Activated CD4-positive, alpha-beta T cell treated with anti-CD3 and anti-CD28 coated beads, Interleukin-10, Interleukin-2, amounts not matched to agents 100 ng/mL and 50 ng/mL, durations not matched to agents 16 hours and 8 hours (primary cell): Measurements from ENCODE around the gene CELF2.
"Not testable (repeated sequence)": the region's sequence is repeated elsewhere in the genome, so short reads cannot be mapped to it uniquely, and the experiment has no call there.

ENCODE experiments used
- DNase-seq: peaks from one replicate; pipeline ENCODE4 v3.0.0-alpha.2; 2020

The CELF2 gene

GRCh38 chr10:11178606-11179515 is 161.2 kb downstream of the CELF2 start:
- peak; percentile 96 for DNase-seq

- peak; percentile 27 for DNase-seq
These were observed 161.9 kb downstream of the CELF2 start for GRCh38 chr10:11179516-11180105.

GRCh38 chr10:11180228-11180627 is 162.6 kb downstream of the CELF2 start:
- DNase-seq: peak; percentile 92

GRCh38 chr10:11181978-11182377 is 164.3 kb downstream of the CELF2 start:
- no peak for DNase-seq

GRCh38 chr10:11183015-11183414 is 165.3 kb downstream of the CELF2 start:
- peak; percentile 64 for DNase-seq

GRCh38 chr10:11184093-11184492 is 166.4 kb downstream of the CELF2 start:
- DNase-seq: no peak

GRCh38 chr10:11185128-11185665 is 167.5 kb downstream of the CELF2 start:
- not testable (repeated sequence) for DNase-seq

GRCh38 chr10:11186374-11186773 is 168.7 kb downstream of the CELF2 start:
- no peak for DNase-seq

GRCh38 chr10:11189582-11190376 is 172.1 kb downstream of the CELF2 start:
- no peak for DNase-seq

GRCh38 chr10:11191190-11191589 is 173.5 kb downstream of the CELF2 start:
- DNase-seq: no peak

GRCh38 chr10:11191678-11192077 is 174.0 kb downstream of the CELF2 start:
- DNase-seq: no peak

GRCh38 chr10:11192304-11193000 is 174.8 kb downstream of the CELF2 start:
- DNase-seq: no peak

GRCh38 chr10:11193001-11193551 is 175.4 kb downstream of the CELF2 start:
- DNase-seq: no peak

- no peak for DNase-seq
These were observed 177.4 kb downstream of the CELF2 start for GRCh38 chr10:11194859-11195586.

GRCh38 chr10:11195623-11196022 is 178.0 kb downstream of the CELF2 start:
- DNase-seq: no peak

GRCh38 chr10:11197266-11197712 is 179.6 kb downstream of the CELF2 start:
- no peak for DNase-seq

- no peak for DNase-seq
These were observed 180.2 kb downstream of the CELF2 start for GRCh38 chr10:11197878-11198277.

- no peak for DNase-seq
These were observed 184.2 kb downstream of the CELF2 start for GRCh38 chr10:11201911-11202310.

GRCh38 chr10:11204351-11204942 is 186.8 kb downstream of the CELF2 start:
- no peak for DNase-seq

- peak; percentile 68 for DNase-seq
These were observed 187.5 kb downstream of the CELF2 start for GRCh38 chr10:11205030-11205772.
